ENCODE results near the gene ILRUN. TPM values are rescaled to one million over a fixed set of nuclear protein-coding genes. Genes with fewer than 3 reads are reported as not detected.

Gene ILRUN
- total and polyA plus RNA-seq, 2 experiments from 2014 or later: 17.6 to 80.1 TPM

GRCh38 chr6:34657037-34657306 lies 39.6 kb downstream of the ILRUN start:
- peaks cover 21% of the 10 kb centered on the region for H3K4me1 ChIP-seq (ENCODE audit: insufficient read depth)
- Mint-ChIP-seq H3K4me3 (peak overlapping the region; percentile 31; the same call in 1 of the 3 replicates), H3K9me3 (no peaks in the 10 kb centered on the region), H3K27me3 (ENCODE audit: insufficient read depth, low read depth, poor library complexity) (peaks cover 3% of the 10 kb centered on the region), H3K27ac (peak overlapping the region; percentile 94), H3K4me1 (peaks cover 28% of the 10 kb centered on the region), H3K36me3 (ENCODE audit: low read depth) (peaks cover 8% of the 10 kb centered on the region; the same call in 2 of the 3 replicates)
- no peaks in the 10 kb centered on the region for H3K9me2 ChIP-seq (ENCODE audit: insufficient read depth)
- H3K4me2 ChIP-seq: peak overlapping the region; percentile 40
- ATAC-seq (no peak), DNase-seq (ENCODE audit: low spot score) (no peak)
- peak overlapping the region; percentile 67; the same call in 1 of the 2 replicates for H3K27ac ChIP-seq (ENCODE audit: low read depth)
- no peaks in the 10 kb centered on the region for H3F3A ChIP-seq (replicated peaks; ENCODE audit: low read depth)
- no peaks in the 10 kb centered on the region for H3K27me3 ChIP-seq (ENCODE audit: insufficient read depth)
- 0 out of 2 replicates have a peak, but pooled peaks cover 5% of the 10 kb centered on the region for H4K20me1 ChIP-seq (replicated peaks; ENCODE audit: insufficient read depth)
- no peak for TF ChIP-seq NANOG (IDR thresholded peaks at IDR 0.05; ENCODE audit: borderline replicate concordance)
- no peak for TF ChIP-seq STAT1 (IDR thresholded peaks at IDR 0.05; ENCODE audit: unreplicated experiment)
- TF ChIP-seq POLR2AphosphoS5 (IDR thresholded peaks at IDR 0.05; ENCODE audit: low read depth): no peak
- TF ChIP-seq ZNF331 (CRISPR knock-in tag; IDR thresholded peaks at IDR 0.05; ENCODE audit: low read depth): no peak
- TF ChIP-seq ZNF462 (CRISPR knock-in tag; IDR thresholded peaks at IDR 0.05): no peak
- no peak for TF ChIP-seq REST (IDR thresholded peaks at IDR 0.05; ENCODE audit: unreplicated experiment)
- no peak for TF ChIP-seq JUNB (IDR thresholded peaks at IDR 0.05; ENCODE audit: unreplicated experiment)
- TF ChIP-seq CREB1 (CRISPR knock-in tag; IDR thresholded peaks at IDR 0.05; ENCODE audit: low read depth): no peak
- no peak for TF ChIP-seq EZH2 (IDR thresholded peaks at IDR 0.05; ENCODE audit: low read depth, unreplicated experiment)
- TF ChIP-seq ZNF114 (CRISPR knock-in tag; IDR thresholded peaks at IDR 0.05): no peak
- no peak for TF ChIP-seq CTCF (conservative IDR thresholded peaks at IDR 0.05; ENCODE audit: low read depth in 2 of 2)
- TF ChIP-seq ETS1 (IDR thresholded peaks at IDR 0.05): no peak
- no peak for TF ChIP-seq EZH2phosphoT487 (IDR thresholded peaks at IDR 0.05; ENCODE audit: unreplicated experiment)
- H3K36me3 ChIP-seq (ENCODE audit: insufficient read depth): no peaks in the 10 kb centered on the region
- no peak overlapping the region for H2AFZ ChIP-seq
- H3K79me2 ChIP-seq (replicated peaks; ENCODE audit: insufficient read depth): peaks cover 74% of the 10 kb centered on the region
- H3K4me3 ChIP-seq: no peak overlapping the region

Measured in GM23338 (cell line).